Right cardiac atrium (tissue), 5 donors: ENCODE results near the gene RPL3. TPM values are rescaled to one million over a fixed set of nuclear protein-coding genes. Genes with fewer than 3 reads are reported as not detected.
A peak's percentile ranks its signal among the peaks of the same experiment; 100 is the strongest.

Source experiments
- ATAC-seq, 2 donors: fragments of 200-7000 bp; cut with Tn5 transposase; one replicate each; pipeline versions ENCODE4 v1.8.0 to v1.9.1; 2020; ENCODE audit warnings: moderate library complexity in 2 of 2, mild to moderate bottlenecking in 1 of 2
- DNase-seq, 3 donors: peaks; one replicate each; pipeline ENCODE4 v3.0.0-alpha.2; 2020
- H3K27ac ChIP-seq: one replicate; pipeline ENCODE4 v1.5.1; 2013; ENCODE audit warnings: mild to moderate bottlenecking, low read length, control low read depth, moderate library complexity
- H3K27me3 ChIP-seq: one replicate; pipeline ENCODE4 v1.6.1; 2013; ENCODE audit not compliant: control insufficient read depth, insufficient read depth
- H3K4me1 ChIP-seq: one replicate; pipeline ENCODE4 v1.6.1; 2013; ENCODE audit warnings: low read length; ENCODE audit not compliant: control insufficient read depth, insufficient read depth
- H3K4me3 ChIP-seq: one replicate; pipeline ENCODE4 v1.5.1; 2013; ENCODE audit warnings: low read length, control low read depth
- H3K9me3 ChIP-seq: one replicate; pipeline ENCODE4 v1.6.1; 2013; ENCODE audit warnings: low read length; ENCODE audit not compliant: control insufficient read depth
- WGBS: extraction: QIAGEN DNeasy Blood & Tissue Kit; methylation state at CpG from one replicate; pipeline ENCODE4 v1.1.7; 2013; 5-methylcytosine and 5-hydroxymethylcytosine counted together
- intact Hi-C, 4 donors: fragments of 100-400 bp; cut with DNase I; formaldehyde crosslinking; loops; one replicate each; pipeline versions ENCODE4 v1.11.0 to v1.14.0; 2022 to 2023
- polyA plus RNA-seq: library from polyadenylated mRNA; stranded (reverse); fragments of 200-250 nt; gene quantifications from one replicate; pipeline ENCODE4 v1.2.3, GENCODE V29; 2013
- total RNA-seq, 4 donors: library from RNA; stranded (reverse); fragmentation: NEBNext Ultra II Directional; extraction: Animal tissue kit (Norgen Biotek cat#: 25700); gene quantifications; one replicate each; pipeline ENCODE4 v1.2.1, GENCODE V29; 2021
- donor health status: healthy with polysubstance abuse.
- donor health status: DM: no; HTN: yes; CAD: no.
- donor health status: DM: no; HTN: no; CAD: no.
- donor health status: DM: no; HTN: yes; CAD: no; lungs with severe emphysema.
- donor health status: DM: yes; HTN: yes; CAD: no.

RPL3 gene
- total and polyA plus RNA-seq, 5 donors = 948 to 1,416 (median 1,004) TPM

DNA sequence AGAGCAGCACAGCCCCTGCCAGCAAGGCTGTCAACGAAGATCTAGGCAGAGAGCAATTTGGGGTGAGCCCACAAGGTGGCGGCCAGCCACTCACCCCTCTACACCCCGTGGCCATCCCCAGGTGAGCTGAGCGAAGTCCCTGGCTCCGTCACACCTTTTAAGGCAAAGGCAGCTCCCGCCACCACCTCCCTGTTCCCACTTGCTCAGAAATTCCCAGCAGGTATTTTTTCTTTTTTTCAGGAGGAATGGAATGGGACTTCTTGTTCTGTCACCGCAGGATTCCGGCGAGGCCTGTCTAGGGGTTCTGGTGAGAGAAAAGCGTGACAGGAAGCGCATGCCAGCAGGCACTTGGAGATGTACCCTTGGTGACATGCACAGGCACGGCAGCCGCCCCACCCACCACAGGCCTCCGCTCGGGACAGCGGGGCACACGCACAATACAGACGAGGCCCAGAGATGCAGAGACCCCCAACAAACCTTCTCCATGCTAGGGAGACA, 10.0 kb downstream of the RPL3 start:
- Histone ChIP-seq H3K9me3 (no peaks in the 10 kb centered on the region), H3K27me3 (no peaks in the 10 kb centered on the region), H3K4me1 (peaks cover 5% of the 10 kb centered on the region), H3K27ac (peak overlapping the region; percentile 89), H3K4me3 (no peak overlapping the region)
- intact Hi-C loops = loop anchor here in 1 of 4 donors (5.0 kb wide), 1 partner anchor 62 kb away; no protein-coding TSS in a partner anchor
- ATAC-seq (peak; percentile 41 to 45), DNase-seq (peak; percentile 64 to 87 (median 77))
- 68% methylated on average over 18 of the region's 18 CpGs for WGBS

GRCh38 chr22:39308614-39309363, 10.6 kb downstream of the RPL3 start:
- H3K27me3 ChIP-seq = no peaks in the 10 kb centered on the region
- intact Hi-C loops = loop anchor here in 1 of 4 donors (5.0 kb wide), 1 partner anchor 61 kb away; no protein-coding TSS in a partner anchor
- H3K4me3 ChIP-seq = no peak overlapping the region
- H3K27ac ChIP-seq = peak overlapping the region; percentile 89
- no peaks in the 10 kb centered on the region for H3K9me3 ChIP-seq
- ATAC-seq (peak; percentile 37 to 52), DNase-seq (peak; percentile 82 to 86 (median 83))
- 21% methylated on average over 24 of the region's 24 CpGs for WGBS
- H3K4me1 ChIP-seq = peaks cover 5% of the 10 kb centered on the region

- DNase-seq = peak in 2 of 3 donors; percentile 75 to 79
These were observed 12.7 kb downstream of the RPL3 start for GRCh38 chr22:39306456-39307361.

DNA sequence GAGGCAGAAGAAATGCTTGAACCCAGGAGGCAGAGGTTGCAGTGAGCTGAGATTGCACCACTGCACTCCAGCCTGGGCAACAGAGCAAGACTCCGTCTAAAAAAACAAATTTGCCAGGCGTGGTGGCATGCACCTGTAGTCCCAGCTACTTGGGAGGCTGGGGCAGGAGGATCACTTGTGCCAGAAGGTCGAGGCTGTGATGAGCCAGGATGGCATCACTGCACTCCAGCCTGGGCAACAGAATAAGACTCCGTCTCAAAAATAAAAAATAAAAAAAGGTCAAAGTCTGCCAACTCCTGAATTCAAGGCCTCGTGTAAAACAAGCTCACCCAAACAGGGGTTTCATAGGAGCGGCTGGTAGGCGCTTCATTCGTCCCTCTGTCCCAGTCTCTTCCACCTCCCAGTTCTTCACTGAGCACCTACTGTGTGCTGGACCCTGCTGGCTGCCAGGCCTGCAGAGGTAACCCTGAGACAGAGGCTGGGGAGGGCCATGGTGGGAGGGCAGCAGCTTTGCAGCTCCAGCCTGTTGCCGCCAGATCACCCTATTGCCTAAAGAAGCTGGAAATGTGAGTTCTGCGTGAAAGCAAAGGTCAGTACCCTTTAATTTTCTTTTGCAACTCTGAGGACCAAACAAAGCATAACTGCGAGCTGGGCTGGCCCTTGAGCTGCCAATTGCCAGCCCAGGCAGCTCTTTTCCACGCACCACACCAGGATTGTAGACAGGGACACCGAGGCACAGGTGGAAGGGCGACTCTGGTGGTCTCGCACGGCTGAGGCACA, 15.3 kb downstream of the RPL3 start:
- no peak overlapping the region for H3K27ac ChIP-seq
- H3K9me3 ChIP-seq = no peaks in the 10 kb centered on the region
- WGBS = 93% methylated on average over 16 of the region's 16 CpGs
- H3K4me3 ChIP-seq = no peak overlapping the region
- H3K27me3 ChIP-seq = no peaks in the 10 kb centered on the region
- H3K4me1 ChIP-seq = peaks cover 4% of the 10 kb centered on the region
- peak in 1 of 3 donors; percentile 14 for DNase-seq
- intact Hi-C loops = no loop called here
- ATAC-seq = no peak

More at GRCh38 chr22:39306456-39307361, 12.7 kb downstream of the RPL3 start:
- no peak overlapping the region for H3K27ac ChIP-seq
- ATAC-seq = no peak
- H3K27me3 ChIP-seq = no peaks in the 10 kb centered on the region
- H3K9me3 ChIP-seq = no peaks in the 10 kb centered on the region
- H3K4me3 ChIP-seq = no peak overlapping the region
- intact Hi-C loops = loop anchor here in 1 of 4 donors (5.0 kb wide), 1 partner anchor 59 kb away; no protein-coding TSS in a partner anchor
- H3K4me1 ChIP-seq = peaks cover 5% of the 10 kb centered on the region
- 64% methylated on average over 14 of the region's 14 CpGs for WGBS

- Histone ChIP-seq H3K9me3 (no peaks in the 10 kb centered on the region), H3K27ac (no peak overlapping the region), H3K4me1 (no peaks in the 10 kb centered on the region), H3K27me3 (no peaks in the 10 kb centered on the region), H3K4me3 (no peak overlapping the region)
- ATAC-seq = no peak
- intact Hi-C loops = no loop called here
- 92% methylated on average over 11 of the region's 11 CpGs for WGBS
- DNase-seq = peak in 1 of 3 donors; percentile 25
These were observed 16.1 kb downstream of the RPL3 start for GRCh38 chr22:39303358-39303757.

GRCh38 chr22:39302431-39302960, 16.9 kb downstream of the RPL3 start:
- H3K27me3 ChIP-seq = no peaks in the 10 kb centered on the region
- no peak for ATAC-seq
- no peak overlapping the region for H3K4me3 ChIP-seq
- intact Hi-C loops = no loop called here
- H3K9me3 ChIP-seq = no peaks in the 10 kb centered on the region
- H3K27ac ChIP-seq = no peak overlapping the region
- WGBS = 93% methylated on average over 2 of the region's 2 CpGs
- peak in 1 of 3 donors; percentile 14 for DNase-seq
- H3K4me1 ChIP-seq = peaks cover 2% of the 10 kb centered on the region

- Histone ChIP-seq H3K4me3 (no peak overlapping the region), H3K27me3 (no peaks in the 10 kb centered on the region), H3K4me1 (peaks cover 2% of the 10 kb centered on the region), H3K9me3 (no peaks in the 10 kb centered on the region), H3K27ac (no peak overlapping the region)
- no peak for ATAC-seq
- intact Hi-C loops = no loop called here
- peak in 1 of 3 donors; percentile 16 for DNase-seq
- WGBS = 63% methylated on average over 7 of the region's 7 CpGs
These were observed 17.5 kb downstream of the RPL3 start for GRCh38 chr22:39301926-39302325.

DNA sequence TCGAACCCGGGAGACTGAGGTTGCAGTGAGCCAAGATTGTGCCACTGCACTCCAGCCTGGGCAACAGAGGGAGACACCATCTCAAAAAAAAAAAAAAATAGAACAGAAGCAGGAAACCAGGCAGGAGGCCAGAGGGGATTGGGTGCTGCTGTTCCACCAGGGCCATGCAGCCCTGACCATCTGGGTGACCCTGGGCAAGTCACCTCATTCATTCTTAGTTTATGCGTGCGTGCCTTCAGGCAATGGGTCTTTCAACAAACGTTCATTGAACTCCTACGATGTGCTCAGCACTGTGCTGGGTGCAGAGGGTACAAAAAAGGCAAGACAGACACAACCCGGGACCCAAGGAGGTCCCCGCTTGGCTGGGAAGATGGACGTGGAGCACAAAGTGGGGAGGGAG, 18.3 kb downstream of the RPL3 start:
- intact Hi-C loops = no loop called here
- peaks cover 2% of the 10 kb centered on the region for H3K4me1 ChIP-seq
- H3K27ac ChIP-seq = no peak overlapping the region
- no peaks in the 10 kb centered on the region for H3K9me3 ChIP-seq
- WGBS = 86% methylated on average over 9 of the region's 9 CpGs
- no peak overlapping the region for H3K4me3 ChIP-seq
- no peaks in the 10 kb centered on the region for H3K27me3 ChIP-seq
- DNase-seq (peak in 1 of 3 donors; percentile 28), ATAC-seq (no peak)

DNA sequence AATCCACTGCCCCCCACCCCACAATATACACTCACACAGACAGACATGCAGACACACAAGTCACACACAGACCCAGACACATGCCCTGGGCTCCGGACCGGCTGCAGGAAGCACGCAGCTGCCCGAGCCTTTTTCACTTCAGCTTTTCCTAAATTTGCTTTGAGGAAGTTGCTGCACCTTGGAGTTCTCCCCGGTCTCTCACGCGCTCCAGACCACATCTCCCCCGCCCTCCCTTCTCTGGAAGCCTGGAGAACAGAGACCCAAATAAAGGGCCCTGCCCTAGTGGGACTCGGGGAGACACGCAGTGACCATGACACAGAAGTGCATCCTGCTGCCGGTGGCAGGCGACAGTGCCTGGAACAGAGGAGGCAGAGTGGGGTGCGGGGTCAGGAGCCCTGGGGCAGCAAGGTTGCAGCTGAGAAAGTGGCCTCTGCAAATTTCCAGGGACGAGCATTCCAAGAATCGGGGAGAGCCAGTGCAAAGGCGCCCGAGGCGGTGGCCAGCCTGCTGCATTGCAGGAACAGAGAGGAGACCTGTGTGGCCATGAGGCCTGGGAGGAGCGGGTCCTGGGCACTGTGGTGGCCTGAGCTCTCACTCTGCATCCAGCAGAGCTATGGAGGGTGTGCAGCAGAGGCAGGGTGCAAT, 19.1 kb downstream of the RPL3 start:
- 25% methylated on average over 19 of the region's 19 CpGs for WGBS
- no peaks in the 10 kb centered on the region for H3K27me3 ChIP-seq
- no peak overlapping the region for H3K4me3 ChIP-seq
- intact Hi-C loops = no loop called here
- H3K9me3 ChIP-seq = no peaks in the 10 kb centered on the region
- peak in 2 of 3 donors; percentile 73 to 76 for DNase-seq
- peaks cover 2% of the 10 kb centered on the region for H3K4me1 ChIP-seq
- H3K27ac ChIP-seq = peak overlapping the region; percentile 57
- peak; percentile 34 to 47 for ATAC-seq

GRCh38 chr22:39299829-39300178, 19.6 kb downstream of the RPL3 start:
- Histone ChIP-seq H3K27ac (peak overlapping the region; percentile 57), H3K4me3 (no peak overlapping the region), H3K4me1 (peaks cover 2% of the 10 kb centered on the region), H3K9me3 (no peaks in the 10 kb centered on the region), H3K27me3 (no peaks in the 10 kb centered on the region)
- intact Hi-C loops = no loop called here
- peak; percentile 22 to 41 for ATAC-seq
- DNase-seq = peak in 1 of 3 donors; percentile 70
- WGBS = 52% methylated on average over 6 of the region's 6 CpGs
